DMS53 treated with DMSO at 0.1 percent for 48 hours (cell line): ENCODE measurements around the gene GPX1.
"Not testable (repeated sequence)": the region's sequence is repeated elsewhere in the genome, so short reads cannot be mapped to it uniquely, and the experiment has no call there.

Source experiments
- DNase-seq: peaks from one replicate; lab custom pipeline; 2025; ENCODE audit not compliant: unreplicated experiment; lab: John Stamatoyannopoulos, UW

GPX1 gene

GRCh38 chr3:49358217-49358883, at the start of gene GPX1:
TSS of gene GPX1 (minus strand) at chr3:49358353. CDS start at chr3:49358278, 75 bp downstream.
- peak; percentile 15 for DNase-seq

DNA sequence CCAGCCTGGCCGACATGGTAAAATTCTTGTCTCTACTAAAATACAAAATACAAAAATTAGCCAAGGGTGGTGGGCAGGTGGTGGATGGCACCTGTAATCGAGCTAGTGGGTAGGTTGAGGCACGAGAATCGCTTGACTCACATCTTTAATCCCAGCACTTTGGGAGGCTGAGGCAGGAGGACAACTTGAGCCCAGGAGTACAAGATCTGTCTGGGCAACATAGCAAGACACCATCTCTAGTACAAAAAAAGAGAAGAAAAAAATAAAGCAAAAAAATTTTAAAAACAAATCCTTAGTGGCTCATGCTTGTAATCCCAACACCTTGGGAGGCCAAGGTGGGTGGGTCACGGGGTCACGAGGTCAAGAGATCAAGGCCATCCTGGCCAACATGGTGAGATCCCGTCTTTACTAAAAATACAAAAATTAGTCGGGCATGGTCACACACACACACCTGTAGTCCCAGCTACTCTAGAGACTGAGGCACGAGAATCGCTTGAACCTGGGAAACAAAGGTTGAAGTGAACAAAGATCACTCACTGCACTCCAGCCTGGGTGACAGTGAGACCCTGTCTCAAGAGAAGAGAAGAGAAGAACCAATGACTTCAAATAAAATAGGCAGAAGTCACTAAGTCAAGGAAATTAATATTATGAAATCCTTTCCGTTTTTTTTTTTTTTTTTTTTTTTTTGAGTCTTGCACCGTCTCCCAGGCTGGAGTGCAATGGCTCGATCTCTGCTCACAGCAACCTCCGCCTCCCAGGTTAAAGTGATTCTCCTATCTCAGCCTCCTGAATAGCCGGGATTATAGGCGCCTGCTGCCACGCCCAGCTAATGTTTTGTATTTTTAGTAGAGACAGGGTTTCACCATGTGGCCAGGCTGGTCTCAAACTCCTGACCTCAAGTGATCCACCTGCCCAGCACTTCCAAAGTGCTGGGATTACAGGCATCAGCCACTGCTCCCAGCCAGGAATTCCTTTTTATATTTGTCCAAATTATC, 48.7 kb upstream of the GPX1 start:
- DNase-seq, result no peak

DNA sequence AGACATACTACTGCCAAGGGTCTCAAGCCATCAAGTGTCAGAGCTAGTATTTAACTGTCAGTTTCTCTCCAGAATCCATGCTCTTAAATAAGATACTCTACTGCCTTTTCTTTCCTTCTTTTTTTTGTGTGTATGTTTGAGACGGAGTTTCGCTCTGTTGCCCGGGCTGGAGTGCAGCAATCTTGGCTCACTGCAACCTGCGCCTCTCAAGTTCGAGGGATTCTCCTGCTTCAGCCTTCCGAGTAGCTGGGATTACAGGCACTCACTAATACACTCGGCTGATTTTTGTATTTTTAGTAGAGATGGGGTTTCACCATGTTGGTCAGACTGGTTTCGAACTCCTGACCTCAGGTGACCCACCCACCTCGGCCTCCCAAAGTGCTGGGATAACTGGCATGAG, 47.4 kb upstream of the GPX1 start:
- DNase-seq, result not testable (repeated sequence)

DNA sequence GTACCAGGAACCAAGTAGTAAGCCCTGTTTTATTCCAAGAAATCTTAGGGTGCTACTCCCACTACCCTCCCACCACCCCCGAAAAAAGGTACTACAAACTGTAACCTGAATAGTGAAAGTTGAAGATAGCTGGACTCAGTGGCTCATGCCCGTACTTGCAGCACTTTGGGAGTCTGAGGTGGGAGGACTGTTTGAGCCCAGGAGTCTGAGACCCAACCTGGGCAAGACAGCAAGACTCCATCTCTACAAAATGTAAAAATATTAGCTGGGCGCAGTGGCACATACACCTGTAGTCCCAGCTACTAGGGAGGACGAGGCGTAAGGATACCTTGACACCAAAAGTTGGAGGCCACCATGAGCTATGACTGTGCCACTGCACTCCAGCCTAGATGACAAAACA, 45.7 kb upstream of the GPX1 start:
- DNase-seq, result no peak

DNA sequence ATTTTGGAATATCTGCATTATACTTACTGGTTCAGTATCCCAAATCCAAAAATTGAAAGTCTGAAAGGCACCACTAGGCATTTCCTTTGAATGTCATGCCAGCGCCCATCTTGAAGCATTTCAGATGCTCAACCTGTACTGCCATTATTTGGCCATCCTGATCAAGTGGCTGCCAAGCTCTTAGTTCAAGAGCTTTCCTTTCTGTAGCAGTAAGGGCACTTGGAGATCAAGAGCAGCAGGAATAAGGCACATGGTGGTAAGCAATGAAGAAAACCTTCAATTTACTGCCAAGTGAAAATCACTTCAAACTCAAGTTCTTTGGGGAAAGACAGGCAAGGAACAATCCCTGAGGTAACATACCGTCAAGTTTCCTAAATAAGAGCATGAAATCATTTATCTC, 43.6 kb upstream of the GPX1 start:
- DNase-seq, result no peak

GRCh38 chr3:49399461-49399860, 41.3 kb upstream of the GPX1 start:
- DNase-seq, result no peak

DNA sequence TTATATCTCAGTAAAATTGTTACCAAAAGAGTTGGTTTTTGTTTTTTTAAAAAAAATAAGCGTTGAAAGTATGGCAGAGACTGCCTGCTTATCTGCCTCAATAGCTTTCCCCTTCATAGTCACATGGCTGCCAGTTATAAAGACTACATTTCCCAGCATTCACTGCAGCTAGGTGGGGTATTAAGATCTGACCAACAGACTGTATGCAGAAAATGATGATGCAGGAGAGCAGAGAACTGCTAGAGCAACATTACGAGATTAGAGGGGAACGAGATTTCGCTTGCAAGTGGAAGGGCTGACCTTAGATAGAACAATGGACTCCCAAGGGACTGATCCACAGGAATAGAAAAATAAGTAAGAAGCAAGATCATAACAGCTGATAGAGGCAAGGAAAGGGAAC, 39.3 kb upstream of the GPX1 start:
- DNase-seq, result no peak

GRCh38 chr3:49391310-49391709, 33.2 kb upstream of the GPX1 start:
- DNase-seq, result not testable (repeated sequence)

- DNase-seq, result no peak
Observed at GRCh38 chr3:49389297-49389696, 31.1 kb upstream of the GPX1 start.

GRCh38 chr3:49388289-49388820, 30.2 kb upstream of the GPX1 start:
- DNase-seq, result no peak

DNA sequence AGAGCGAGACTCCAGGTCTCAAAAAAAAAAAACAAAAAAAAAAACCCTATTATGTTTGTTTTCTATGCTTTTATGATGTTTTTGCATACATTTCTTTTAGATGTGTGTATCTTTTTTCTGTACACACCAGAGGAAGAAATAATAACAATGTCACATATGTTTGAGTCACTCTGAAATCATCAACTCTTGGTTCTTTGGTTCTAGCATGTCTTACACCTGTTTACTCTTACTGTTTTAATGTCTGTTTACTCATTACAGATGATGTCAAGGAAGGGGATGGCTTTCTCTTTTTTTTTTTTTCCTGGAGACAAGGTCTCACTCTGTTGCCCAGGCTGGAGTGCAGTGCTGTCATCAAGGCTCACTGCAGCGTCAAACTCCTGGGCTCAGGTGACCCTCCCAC, 29.6 kb upstream of the GPX1 start:
- no peak for DNase-seq

DNA sequence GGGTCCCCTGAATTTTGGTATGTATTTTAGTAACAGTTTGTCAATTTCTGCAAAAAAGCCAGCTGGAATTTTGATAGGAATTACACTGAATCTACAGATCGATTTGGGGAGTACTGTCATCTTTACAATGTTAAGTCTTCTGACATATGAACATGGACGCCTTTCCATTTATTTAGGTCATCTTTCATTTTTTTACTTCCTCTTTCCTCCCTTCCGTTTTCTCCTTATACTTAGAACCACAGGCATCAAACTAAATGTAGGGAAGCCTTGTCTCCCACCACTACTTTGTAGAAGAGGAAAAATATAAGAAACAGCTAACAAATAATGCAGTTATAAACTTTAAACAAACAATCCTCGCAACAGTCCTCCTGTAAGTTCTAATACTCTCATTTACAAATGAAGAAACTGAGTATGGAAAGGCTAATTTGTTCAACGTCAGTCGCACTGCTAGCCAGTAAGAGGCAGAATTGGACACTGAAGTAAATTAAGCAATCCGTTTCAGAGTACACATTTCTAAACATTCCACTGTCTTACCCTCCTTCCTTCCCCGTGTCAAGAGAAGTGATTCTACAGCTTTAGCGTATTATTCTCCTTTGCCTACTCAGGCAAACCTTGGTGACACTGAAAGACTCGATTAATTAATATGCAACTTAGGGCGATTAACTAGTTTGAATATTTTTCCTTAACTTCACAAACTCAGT, 28.1 kb upstream of the GPX1 start:
- DNase-seq, result no peak

DNA sequence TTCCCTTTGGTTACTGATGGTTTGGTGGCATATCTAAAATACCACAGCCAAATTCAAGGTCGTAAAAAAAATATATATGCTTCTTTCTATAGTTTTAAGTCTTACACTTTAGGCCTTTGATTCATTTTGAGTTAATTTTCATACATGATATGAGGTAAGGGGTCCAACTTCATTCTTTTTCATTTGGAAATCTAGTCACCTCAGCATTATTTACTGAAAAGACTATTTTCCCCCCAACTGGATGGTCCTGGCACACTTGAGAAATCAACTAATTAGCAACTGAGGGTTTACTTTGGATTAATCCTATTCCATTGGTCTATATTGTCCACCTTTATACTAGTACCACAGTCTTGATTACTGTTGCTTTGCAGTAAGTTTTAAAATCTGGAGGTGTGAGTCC, 27.5 kb upstream of the GPX1 start:
- DNase-seq, result no peak

DNA sequence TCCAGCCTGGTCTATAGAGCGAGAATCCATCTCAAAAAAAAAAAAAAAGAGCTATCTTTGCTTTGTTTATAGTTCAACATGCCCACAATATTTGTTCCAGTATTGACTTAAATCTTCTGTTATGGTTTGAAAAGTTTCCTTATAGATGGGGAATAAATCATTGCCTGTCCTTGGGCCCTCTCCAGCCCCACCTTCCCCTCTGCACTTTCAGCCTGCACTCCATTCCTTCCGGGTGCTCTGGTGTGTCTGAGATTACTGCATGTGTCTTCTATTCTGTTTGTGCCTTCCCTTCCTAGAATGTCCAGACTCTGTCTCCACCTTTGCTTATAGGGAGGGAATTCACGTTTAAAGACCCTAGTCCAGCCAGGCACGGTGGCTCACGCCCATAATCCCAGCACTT, 25.2 kb upstream of the GPX1 start:
- DNase-seq, result no peak

DNA sequence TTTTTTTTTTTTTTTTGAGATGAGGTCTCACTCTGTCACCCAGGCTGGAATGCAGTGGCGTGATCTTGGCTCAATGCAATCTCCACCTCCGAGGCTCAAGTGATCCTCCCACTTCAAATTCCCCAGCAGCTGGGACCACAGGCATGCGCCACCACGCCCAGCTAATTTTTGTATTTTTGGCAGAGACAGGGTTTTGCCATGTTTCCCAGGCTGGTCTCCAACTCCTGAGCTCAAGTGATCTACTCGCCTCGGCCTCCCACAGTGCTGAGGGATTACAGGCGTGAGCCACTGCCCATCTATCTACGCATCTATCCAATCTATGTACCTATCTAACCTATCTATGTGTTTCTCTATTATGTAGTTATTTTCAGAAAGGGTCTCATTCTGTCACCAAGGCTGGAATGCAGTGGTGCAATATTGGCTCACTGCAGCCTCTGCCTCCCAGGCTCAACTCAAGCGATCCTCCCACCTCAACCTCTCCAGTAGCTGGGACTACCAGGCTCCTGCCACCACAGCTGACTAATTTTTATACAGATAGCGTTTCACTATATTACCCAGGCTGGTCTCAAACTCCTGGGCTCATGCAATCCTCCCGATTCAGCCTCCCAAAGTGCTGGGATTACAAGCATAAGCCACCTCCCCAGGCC, 20.2 kb upstream of the GPX1 start:
- no peak for DNase-seq

GRCh38 chr3:49377483-49377882, 19.3 kb upstream of the GPX1 start:
- no peak for DNase-seq

DNA sequence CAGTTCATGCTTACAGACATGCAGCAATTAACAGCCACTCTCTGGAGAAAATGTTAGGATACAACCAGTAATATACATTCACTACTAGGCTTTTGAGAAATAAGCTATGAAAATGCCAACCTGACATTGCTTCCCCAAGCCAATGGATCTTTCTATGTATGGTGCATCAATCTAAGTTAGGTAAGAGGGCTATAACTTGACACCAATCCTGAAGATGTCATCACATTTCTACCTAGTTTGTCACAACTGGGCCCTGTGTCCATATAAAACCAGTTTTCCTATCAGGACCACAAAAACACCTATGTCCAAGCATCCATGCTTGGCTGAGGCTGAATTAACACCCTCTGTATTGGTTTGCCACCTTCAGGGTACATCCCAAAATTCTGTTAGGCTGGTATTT, 13.8 kb upstream of the GPX1 start:
- no peak for DNase-seq

GRCh38 chr3:49370585-49371290, 12.6 kb upstream of the GPX1 start:
- DNase-seq, result no peak

- DNase-seq, result no peak
Observed at GRCh38 chr3:49362561-49362960, 4.4 kb upstream of the GPX1 start.

GRCh38 chr3:49359623-49360022, 1.5 kb upstream of the GPX1 start:
- DNase-seq, result no peak
